HCT116 (cell line): ENCODE results near the gene INAFM1.

Experiments used
- ATF3 ChIP-seq: IDR thresholded peaks from 2 replicates; pipeline ENCODE4 v1.6.1; 2012
- CTCF ChIP-seq, 3 experiments: fragments of 200-600 bp in 1 of 3; sonication (generic) in 1 of 3; IDR thresholded peaks in 2 of 3; conservative IDR thresholded peaks in 1 of 3; 2 replicates each; pipeline ENCODE4 v1.5.1; 2012 to 2017; ENCODE audit warnings: low read depth in 2 of 3, low read length in 2 of 3, antibody characterized with exemption in 1 of 3, borderline replicate concordance in 1 of 3, control low read depth in 1 of 3, mild to moderate bottlenecking in 1 of 3, mixed read lengths in 1 of 3, mixed run types in 1 of 3, moderate library complexity in 1 of 3; ENCODE audit not compliant: insufficient read depth in 1 of 3
- EZH2 ChIP-seq: fragments of 200-600 bp; sonication (generic); IDR thresholded peaks from 2 replicates; pipeline ENCODE4 v1.6.1; 2017; ENCODE audit warnings: antibody characterized with exemption, mixed run types
- FOSL1 ChIP-seq: IDR thresholded peaks from 2 replicates; pipeline ENCODE4 v1.6.1; 2012; ENCODE audit warnings: low read depth
- JUND ChIP-seq: IDR thresholded peaks from 2 replicates; pipeline ENCODE4 v1.6.1; 2012
- POLR2A ChIP-seq: IDR thresholded peaks from 2 replicates; pipeline ENCODE4 v1.7.0; 2011; ENCODE audit warnings: borderline replicate concordance; ENCODE audit not compliant: insufficient read depth, insufficient read length; ENCODE audit errors: extremely low read depth
- POLR2AphosphoS5 ChIP-seq: IDR thresholded peaks from 2 replicates; pipeline ENCODE4 v1.6.1; 2011; ENCODE audit warnings: mild to moderate bottlenecking, low read depth, low read length, moderate library complexity
- RAD21 ChIP-seq: IDR thresholded peaks from 2 replicates; pipeline ENCODE4 v1.6.1; 2012; ENCODE audit warnings: low read depth, mild to moderate bottlenecking
- SIN3A ChIP-seq: IDR thresholded peaks from 2 replicates; pipeline ENCODE4 v1.6.1; 2012; ENCODE audit warnings: low read depth
- TCF7L2 ChIP-seq: IDR thresholded peaks from 2 replicates; pipeline ENCODE4 v1.7.0; 2011; ENCODE audit warnings: borderline replicate concordance, inconsistent platforms; ENCODE audit not compliant: insufficient read depth, insufficient read length; ENCODE audit errors: extremely low read depth
- ZNF274 ChIP-seq: fragments of 200-500 bp; sonication (Bioruptor generic); IDR thresholded peaks from 2 replicates; pipeline ENCODE4 v1.6.1; 2014; ENCODE audit warnings: mild to moderate bottlenecking, low read depth, low read length, inconsistent platforms

GRCh38 chr19:47230054-47230920 lies 44.4 kb upstream of the INAFM1 start:
- TF ChIP-seq POLR2A (no peak), TCF7L2 (no peak), EZH2 (no peak), CTCF (IDR thresholded peaks at IDR 0.05 in 2 of 3, conservative IDR thresholded peaks at IDR 0.05 in 1 of 3; ENCODE audit: borderline replicate concordance in 1 of 3, insufficient read depth in 1 of 3, low read depth in 2 of 3, low read length in 2 of 3) (peak in 2 of 3 experiments; percentile 66 to 75; a peak in 4 of 6 replicates), JUND (no peak), ZNF274 (no peak), ATF3 (no peak), FOSL1 (no peak), POLR2AphosphoS5 (no peak; the same call in 1 of the 2 replicates), RAD21 (no peak), SIN3A (peak; percentile 57; the same call in 1 of the 2 replicates)
